B cell (primary cell): ENCODE data around the gene EVX1. TPM values are rescaled to one million over a fixed set of nuclear protein-coding genes. Genes with fewer than 3 reads are reported as not detected.

Source experiments
- ATAC-seq: fragments of 200-7000 bp; cut with Tn5 transposase; one replicate; pipeline ENCODE4 v1.10.0; 2021; ENCODE audit warnings: low read depth, mild to moderate bottlenecking, moderate number of reproducible peaks, moderate library complexity
- CTCF ChIA-PET: fragments of 350-600 bp; sonication (Branson Sonifier 250); formaldehyde crosslinking; loops from one replicate; lab custom pipeline; 2021; ENCODE audit warnings: antibody characterized with exemption, inconsistent platforms; lab: Charles Lee
- POLR2A ChIA-PET: fragments of 350-600 bp; sonication (Branson Sonifier 250); formaldehyde crosslinking; loops from one replicate; lab custom pipeline; 2021; ENCODE audit warnings: antibody characterized with exemption; lab: Charles Lee
- DNase-seq: peaks from one replicate; pipeline ENCODE4 v3.0.0; 2013
- H2AFZ ChIP-seq: 2 replicates; pipeline ENCODE4 v1.6.1; 2012; ENCODE audit warnings: mild to moderate bottlenecking, low read depth, low read length; ENCODE audit not compliant: insufficient read depth, poor library complexity, severe bottlenecking
- H3K27ac ChIP-seq, 2 donors: 1 replicate in 1 of 2; 2 replicates in 1 of 2; pipeline ENCODE4 v1.5.1; 2012 to 2013; ENCODE audit warnings: low read length in 2 of 2, mild to moderate bottlenecking in 2 of 2, moderate library complexity in 1 of 2
- H3K27me3 ChIP-seq, 4 experiments: fragments of 200-600 bp in 1 of 4; sonication (generic) in 1 of 4; replicated peaks in 1 of 4; 1 replicate in 2 of 4; 2 replicates in 2 of 4; pipeline versions ENCODE4 v1.6.1 to v1.7.0; 2013 to 2016; ENCODE audit warnings: low read length in 3 of 4, mild to moderate bottlenecking in 2 of 4, mixed read lengths in 1 of 4, moderate library complexity in 1 of 4; ENCODE audit not compliant: insufficient read depth in 4 of 4, control insufficient read depth in 3 of 4; ENCODE audit errors: control extremely low read depth in 1 of 4
- H3K36me3 ChIP-seq, 2 experiments: replicated peaks in 1 of 2; 1 replicate in 1 of 2; 2 replicates in 1 of 2; pipeline versions ENCODE4 v1.6.1 to v1.7.1; 2013; ENCODE audit warnings: low read length in 1 of 2; ENCODE audit not compliant: insufficient read depth in 2 of 2, control insufficient read depth in 1 of 2; ENCODE audit errors: control extremely low read depth in 1 of 2, extremely low read depth in 1 of 2
- H3K4me1 ChIP-seq, 2 donors: fragments of 200-600 bp in 1 of 2; sonication (generic) in 1 of 2; 1 replicate in 1 of 2; 2 replicates in 1 of 2; pipeline versions ENCODE4 v1.5.1 to v1.6.1; 2013 to 2017; ENCODE audit warnings: low read length in 2 of 2; ENCODE audit not compliant: control insufficient read depth in 2 of 2, insufficient read depth in 2 of 2
- H3K4me2 ChIP-seq: replicated peaks from 2 replicates; pipeline ENCODE3; 2012; ENCODE audit warnings: mild to moderate bottlenecking, low read depth, low read length; ENCODE audit not compliant: poor library complexity, severe bottlenecking
- H3K4me3 ChIP-seq, 5 experiments: fragments of 200-600 bp in 1 of 5; sonication (generic) in 1 of 5; 1 replicate in 3 of 5; 2 replicates in 2 of 5; pipeline versions ENCODE4 v1.5.1 to v1.7.0; 2011 to 2016; ENCODE audit warnings: low read length in 4 of 5, mild to moderate bottlenecking in 4 of 5, low read depth in 2 of 5, control low read depth in 1 of 5, moderate library complexity in 1 of 5; ENCODE audit not compliant: insufficient read depth in 1 of 5; ENCODE audit errors: control extremely low read depth in 1 of 5, extremely low read depth in 1 of 5
- H3K79me2 ChIP-seq: fragments of 200-600 bp; sonication (generic); one replicate; pipeline ENCODE4 v1.6.0; 2016; ENCODE audit warnings: low read length; ENCODE audit not compliant: control insufficient read depth, insufficient read depth
- H3K9ac ChIP-seq: fragments of 200-600 bp; sonication (generic); 2 replicates; pipeline ENCODE4 v1.6.1; 2017; ENCODE audit warnings: mild to moderate bottlenecking, low read length, moderate library complexity
- H3K9me3 ChIP-seq, 3 donors: one replicate each; pipeline versions ENCODE4 v1.6.1 to v1.7.1; 2013; ENCODE audit warnings: low read length in 2 of 3; ENCODE audit not compliant: control insufficient read depth in 2 of 3, insufficient read depth in 1 of 3; ENCODE audit errors: control extremely low read depth in 1 of 3
- H4K20me1 ChIP-seq: 2 replicates; pipeline ENCODE4 v1.6.0; 2012; ENCODE audit warnings: mild to moderate bottlenecking, low read length; ENCODE audit not compliant: insufficient read depth, control insufficient read depth, poor library complexity, severe bottlenecking
- H3K27ac Mint-ChIP-seq: one replicate; pipeline ENCODE4 v1.8.0; 2021; ENCODE audit warnings: mixed read lengths
- H3K27me3 Mint-ChIP-seq: one replicate; pipeline ENCODE4 v1.8.0; 2021; ENCODE audit warnings: mixed read lengths
- H3K4me1 Mint-ChIP-seq: one replicate; pipeline ENCODE4 v1.8.0; 2021; ENCODE audit warnings: mixed read lengths
- H3K4me3 Mint-ChIP-seq: one replicate; pipeline ENCODE4 v1.8.0; 2021; ENCODE audit warnings: mixed read lengths
- H3K9me3 Mint-ChIP-seq: one replicate; pipeline ENCODE4 v1.8.0; 2022; ENCODE audit warnings: mixed read lengths; ENCODE audit not compliant: insufficient read depth
- EZH2 ChIP-seq: IDR thresholded peaks from 2 replicates; pipeline ENCODE4 v1.6.1; 2012; ENCODE audit warnings: borderline replicate concordance, low read depth, mild to moderate bottlenecking, moderate library complexity, low read length; ENCODE audit not compliant: insufficient read depth, poor library complexity, severe bottlenecking
- WGBS: methylation state at CpG from one replicate; pipeline ENCODE4 v1.1.5; 2013; ENCODE audit warnings: missing lambda C conversion rate; ENCODE audit not compliant: insufficient coverage; 5-methylcytosine and 5-hydroxymethylcytosine counted together
- intact Hi-C: fragments of 100-400 bp; cut with micrococcal nuclease; formaldehyde crosslinking; loops from one replicate; pipeline ENCODE4 v1.10.0; 2022
- polyA plus RNA-seq: library from polyadenylated mRNA; depleted of rRNA; stranded (reverse); fragments of >200 nt; gene quantifications from 2 replicates; pipeline ENCODE4 v1.2.3, GENCODE V29; 2012
- total RNA-seq, 2 donors: library from RNA; stranded (reverse); fragments of 120-200 nt in 1 of 2; gene quantifications; 1 replicate in 1 of 2; 2 replicates in 1 of 2; pipeline versions ENCODE4 v1.2.3 to v1.2.4, GENCODE V29; 2013 to 2022
- TF ChIP-seq, protein P1 (sequence below): fragments of 200-600 bp; IDR thresholded peaks from one replicate; pipeline ENCODE4 v1.8.0; 2022; ENCODE audit warnings: antibody characterized with exemption, mild to moderate bottlenecking

Gene EVX1
- total and polyA plus RNA-seq, 2 donors (not counting 1 experiment from before 2014, with no cell fraction given), result not detected

GRCh38 chr7:27297356-27297755, 54.8 kb downstream of the EVX1 start:
- ChIA-PET POLR2A (no interaction called here), CTCF (no interaction called here)
- Histone ChIP-seq H3K4me3 (no peak overlapping the region), H3K36me3 (no peaks in the 10 kb centered on the region), H3K9ac (no peak overlapping the region), H3K27ac (no peak overlapping the region), H3K27me3 (no peaks in the 10 kb centered on the region), H3K9me3 (no peaks in the 10 kb centered on the region), H2AFZ (no peak overlapping the region), H3K79me2 (no peaks in the 10 kb centered on the region), H3K4me1 (no peaks in the 10 kb centered on the region), H3K4me2 (no peak overlapping the region), H4K20me1 (no peaks in the 10 kb centered on the region)
- Mint-ChIP-seq H3K4me3 (no peak overlapping the region), H3K27me3 (peaks cover 38% of the 10 kb centered on the region), H3K9me3 (no peaks in the 10 kb centered on the region), H3K27ac (no peak overlapping the region), H3K4me1 (peaks cover 2% of the 10 kb centered on the region)
- TF ChIP-seq, protein P1, sequence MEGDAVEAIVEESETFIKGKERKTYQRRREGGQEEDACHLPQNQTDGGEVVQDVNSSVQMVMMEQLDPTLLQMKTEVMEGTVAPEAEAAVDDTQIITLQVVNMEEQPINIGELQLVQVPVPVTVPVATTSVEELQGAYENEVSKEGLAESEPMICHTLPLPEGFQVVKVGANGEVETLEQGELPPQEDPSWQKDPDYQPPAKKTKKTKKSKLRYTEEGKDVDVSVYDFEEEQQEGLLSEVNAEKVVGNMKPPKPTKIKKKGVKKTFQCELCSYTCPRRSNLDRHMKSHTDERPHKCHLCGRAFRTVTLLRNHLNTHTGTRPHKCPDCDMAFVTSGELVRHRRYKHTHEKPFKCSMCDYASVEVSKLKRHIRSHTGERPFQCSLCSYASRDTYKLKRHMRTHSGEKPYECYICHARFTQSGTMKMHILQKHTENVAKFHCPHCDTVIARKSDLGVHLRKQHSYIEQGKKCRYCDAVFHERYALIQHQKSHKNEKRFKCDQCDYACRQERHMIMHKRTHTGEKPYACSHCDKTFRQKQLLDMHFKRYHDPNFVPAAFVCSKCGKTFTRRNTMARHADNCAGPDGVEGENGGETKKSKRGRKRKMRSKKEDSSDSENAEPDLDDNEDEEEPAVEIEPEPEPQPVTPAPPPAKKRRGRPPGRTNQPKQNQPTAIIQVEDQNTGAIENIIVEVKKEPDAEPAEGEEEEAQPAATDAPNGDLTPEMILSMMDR, result no peak
- TF ChIP-seq EZH2, result no peak
- WGBS, result 48% methylated on average over 8 of the region's 8 CpGs
- ATAC-seq, result no peak
- intact Hi-C loops, result no loop called here
- DNase-seq, result no peak

Other genes starting within 250 kb of the EVX1 start
- gene HOXA1, start 146.8 kb upstream of the EVX1 start, total RNA-seq, result 0.37 and 0.87 TPM in 2 replicates
- 0.07 and 0.13 TPM in 2 replicates for gene HOXA1, start 146.8 kb upstream of the EVX1 start, polyA plus RNA-seq
- gene HOXA2, start 140.1 kb upstream of the EVX1 start, total RNA-seq, result not detected in 2 replicates
- gene HOXA2, start 140.1 kb upstream of the EVX1 start, polyA plus RNA-seq, result not detected in 2 replicates
- 0.24 TPM in 1 of 2 replicates, not detected in the other for gene HOXA4, start 112.0 kb upstream of the EVX1 start, total RNA-seq
- gene HOXA4, start 112.0 kb upstream of the EVX1 start, polyA plus RNA-seq, result 0.30 TPM in 1 of 2 replicates, not detected in the other
- gene HOXA5, start 99.1 kb upstream of the EVX1 start, total RNA-seq, result not detected in 2 replicates
- 0.07 TPM in 1 of 2 replicates, not detected in the other for gene HOXA5, start 99.1 kb upstream of the EVX1 start, polyA plus RNA-seq
- gene HOXA6, start 95.0 kb upstream of the EVX1 start, total RNA-seq, result 0.49 TPM in 1 of 2 replicates, not detected in the other
- 0.18 TPM in 1 of 2 replicates, not detected in the other for gene HOXA6, start 95.0 kb upstream of the EVX1 start, polyA plus RNA-seq
- gene HOXA3, start 90.2 kb upstream of the EVX1 start, total RNA-seq, result not detected in 2 replicates
- 0.07 TPM in 1 of 2 replicates, not detected in the other for gene HOXA3, start 90.2 kb upstream of the EVX1 start, polyA plus RNA-seq
- gene HOXA7, start 86.1 kb upstream of the EVX1 start, total RNA-seq, result not detected in 2 replicates
- 0.37 TPM in 1 of 2 replicates, not detected in the other for gene HOXA7, start 86.1 kb upstream of the EVX1 start, polyA plus RNA-seq
- not detected in 2 replicates for gene HOXA9, start 77.3 kb upstream of the EVX1 start, total RNA-seq
- 0.07 TPM in 1 of 2 replicates, not detected in the other for gene HOXA9, start 77.3 kb upstream of the EVX1 start, polyA plus RNA-seq
- not detected in 2 replicates for gene HOXA10, start 68.5 kb upstream of the EVX1 start, total RNA-seq
- gene HOXA10, start 68.5 kb upstream of the EVX1 start, polyA plus RNA-seq, result not detected in 2 replicates
- not detected in 2 replicates for gene HOXA11, start 57.6 kb upstream of the EVX1 start, total RNA-seq
- gene HOXA11, start 57.6 kb upstream of the EVX1 start, polyA plus RNA-seq, result not detected in 2 replicates
- gene HOXA13, start 42.7 kb upstream of the EVX1 start, total RNA-seq, result not detected in 2 replicates
- not detected in 2 replicates for gene HOXA13, start 42.7 kb upstream of the EVX1 start, polyA plus RNA-seq